CD14-positive monocyte (primary cell): ENCODE results near the gene AHI1. TPM values are rescaled to one million over a fixed set of nuclear protein-coding genes. Genes with fewer than 3 reads are reported as not detected.
"Not testable (repeated sequence)": the region's sequence is repeated elsewhere in the genome, so short reads cannot be mapped to it uniquely, and the experiment has no call there.

ENCODE experiments used
- DNase-seq, 3 donors: peaks; one replicate each; pipeline ENCODE4 v3.0.0-alpha.2; 2011 to 2022
- H2AFZ ChIP-seq: 2 replicates; pipeline ENCODE4 v1.6.0; 2012; ENCODE audit warnings: mild to moderate bottlenecking, low read depth, low read length, inconsistent platforms; ENCODE audit not compliant: insufficient read depth, poor library complexity, severe bottlenecking
- H3K27ac ChIP-seq, 2 donors: 1 replicate in 1 of 2; 2 replicates in 1 of 2; pipeline ENCODE4 v1.5.1; 2012 to 2013; ENCODE audit warnings: low read length in 2 of 2, control low read depth in 1 of 2, inconsistent platforms in 1 of 2, low read depth in 1 of 2, mild to moderate bottlenecking in 1 of 2
- H3K27me3 ChIP-seq, 2 donors: one replicate each; pipeline versions ENCODE4 v1.6.0 to v1.6.1; 2011 to 2013; ENCODE audit warnings: low read length in 2 of 2; ENCODE audit not compliant: control insufficient read depth in 2 of 2, insufficient read depth in 2 of 2
- H3K36me3 ChIP-seq, 2 donors: replicated peaks in 1 of 2; 1 replicate in 1 of 2; 2 replicates in 1 of 2; pipeline versions ENCODE4 v1.5.1 to v1.6.1; 2012 to 2013; ENCODE audit warnings: low read length in 2 of 2, control low read depth in 1 of 2, inconsistent platforms in 1 of 2, mild to moderate bottlenecking in 1 of 2; ENCODE audit not compliant: insufficient read depth in 2 of 2, control insufficient read depth in 1 of 2
- H3K4me1 ChIP-seq, 2 donors: 1 replicate in 1 of 2; 2 replicates in 1 of 2; pipeline versions ENCODE4 v1.5.1 to v1.6.1; 2012 to 2013; ENCODE audit warnings: low read length in 2 of 2, control low read depth in 1 of 2, inconsistent platforms in 1 of 2, mild to moderate bottlenecking in 1 of 2, moderate library complexity in 1 of 2; ENCODE audit not compliant: insufficient read depth in 2 of 2, control insufficient read depth in 1 of 2
- H3K4me2 ChIP-seq: replicated peaks from 2 replicates; pipeline ENCODE3; 2012; ENCODE audit warnings: low read length, moderate library complexity, mild to moderate bottlenecking; ENCODE audit not compliant: poor library complexity, severe bottlenecking; ENCODE audit errors: extremely low read depth
- H3K4me3 ChIP-seq, 3 experiments: fragments of 200-600 bp in 1 of 3; sonication (generic) in 1 of 3; replicated peaks in 1 of 3; 1 replicate in 2 of 3; 2 replicates in 1 of 3; pipeline ENCODE4 v1.5.1; 2011 to 2013; ENCODE audit warnings: low read length in 3 of 3, mild to moderate bottlenecking in 3 of 3, control low read depth in 2 of 3, low read depth in 2 of 3, inconsistent platforms in 1 of 3, moderate library complexity in 1 of 3
- H3K79me2 ChIP-seq: 2 replicates; pipeline ENCODE4 v1.6.0; 2012; ENCODE audit warnings: mild to moderate bottlenecking, control low read depth, inconsistent platforms, low read length, moderate library complexity; ENCODE audit not compliant: insufficient read depth
- H3K9ac ChIP-seq: 2 replicates; pipeline ENCODE4 v1.6.0; 2017; ENCODE audit warnings: low read length, mild to moderate bottlenecking; ENCODE audit not compliant: insufficient read depth, poor library complexity, severe bottlenecking
- H3K9me3 ChIP-seq, 2 donors: replicated peaks in 1 of 2; 1 replicate in 1 of 2; 2 replicates in 1 of 2; pipeline versions ENCODE4 v1.5.1 to v1.6.1; 2012 to 2013; ENCODE audit warnings: low read length in 2 of 2, control low read depth in 1 of 2; ENCODE audit not compliant: control insufficient read depth in 1 of 2, insufficient read depth in 1 of 2
- H4K20me1 ChIP-seq: 2 replicates; pipeline ENCODE4 v1.6.0; 2012; ENCODE audit warnings: mild to moderate bottlenecking, low read length, control low read depth, moderate library complexity; ENCODE audit not compliant: insufficient read depth
- H3K27ac Mint-ChIP-seq, 7 donors: one replicate each; pipeline ENCODE4 v1.8.0; 2020; ENCODE audit warnings: mild to moderate bottlenecking in 7 of 7, mixed read lengths in 7 of 7, moderate library complexity in 6 of 7, inconsistent platforms in 2 of 7
- H3K27me3 Mint-ChIP-seq, 3 donors: one replicate each; pipeline ENCODE4 v1.8.0; 2021 to 2022; ENCODE audit warnings: low read depth in 3 of 3, mild to moderate bottlenecking in 3 of 3, mixed read lengths in 3 of 3, moderate library complexity in 3 of 3, inconsistent platforms in 1 of 3
- H3K36me3 Mint-ChIP-seq, 2 donors: one replicate each; pipeline ENCODE4 v1.8.0; 2020; ENCODE audit warnings: mixed read lengths in 2 of 2, inconsistent platforms in 1 of 2, mild to moderate bottlenecking in 1 of 2
- H3K4me1 Mint-ChIP-seq: one replicate; pipeline ENCODE4 v1.8.0; 2020; ENCODE audit warnings: mild to moderate bottlenecking, mixed read lengths
- H3K4me3 Mint-ChIP-seq, 2 donors: one replicate each; pipeline ENCODE4 v1.8.0; 2020; ENCODE audit warnings: mild to moderate bottlenecking in 2 of 2, mixed read lengths in 2 of 2, moderate library complexity in 1 of 2
- H3K9me3 Mint-ChIP-seq, 7 donors: one replicate each; pipeline ENCODE4 v1.8.0; 2020 to 2022; ENCODE audit warnings: mixed read lengths in 7 of 7, mild to moderate bottlenecking in 6 of 7, moderate library complexity in 6 of 7, inconsistent platforms in 2 of 7
- WGBS: methylation state at CpG from one replicate; pipeline ENCODE4 v1.1.5; 2013; ENCODE audit warnings: missing lambda C conversion rate; ENCODE audit not compliant: insufficient coverage; 5-methylcytosine and 5-hydroxymethylcytosine counted together
- intact Hi-C, 2 donors: fragments of 100-400 bp; cut with micrococcal nuclease; formaldehyde crosslinking; loops; one replicate each; pipeline versions ENCODE4 v1.15.0 to v1.15.1; 2023
- polyA plus RNA-seq, 3 donors: library from polyadenylated mRNA; depleted of rRNA in 1 of 3; unstranded in 2 of 3; stranded (reverse) in 1 of 3; fragments of 300-500 nt in 2 of 3; fragments of >200 nt in 1 of 3; fragmentation: Illumina TruSeq in 2 of 3; gene quantifications; 1 replicate in 2 of 3; 2 replicates in 1 of 3; pipeline ENCODE4 v1.2.3, GENCODE V29; 2012 to 2021
- TF ChIP-seq, protein P1 (sequence below): fragments of 200-600 bp; IDR thresholded peaks from one replicate; pipeline ENCODE4 v1.8.0; 2022; ENCODE audit warnings: antibody characterized with exemption, mild to moderate bottlenecking

The AHI1 gene
- polyA plus RNA-seq, 3 donors: 0.91 to 2.8 (median 1.4) TPM

- Histone ChIP-seq H3K36me3 (no peaks in the 10 kb centered on the region), H3K4me2 (no peak overlapping the region), H3K9me3 (no peaks in the 10 kb centered on the region), H4K20me1 (no peaks in the 10 kb centered on the region), H3K4me3 (no peak overlapping the region), H3K9ac (no peak overlapping the region), H3K4me1 (no peaks in the 10 kb centered on the region), H3K79me2 (no peaks in the 10 kb centered on the region), H3K27ac (no peak overlapping the region), H3K27me3 (no peaks in the 10 kb centered on the region), H2AFZ (no peak overlapping the region)
- WGBS: no CpG with 5 or more reads among the region's 1 CpG
- Mint-ChIP-seq H3K36me3 (peaks cover 2 to 3% of the 10 kb centered on the region in 2 donors), H3K27me3 (no peaks in the 10 kb centered on the region), H3K27ac (no peak overlapping the region), H3K4me1 (peaks cover 14% of the 10 kb centered on the region), H3K9me3 (peaks cover 0 to 5% (median 0%) of the 10 kb centered on the region in 7 donors), H3K4me3 (no peak overlapping the region)
- intact Hi-C loops: no loop called here
- TF ChIP-seq, protein P1, sequence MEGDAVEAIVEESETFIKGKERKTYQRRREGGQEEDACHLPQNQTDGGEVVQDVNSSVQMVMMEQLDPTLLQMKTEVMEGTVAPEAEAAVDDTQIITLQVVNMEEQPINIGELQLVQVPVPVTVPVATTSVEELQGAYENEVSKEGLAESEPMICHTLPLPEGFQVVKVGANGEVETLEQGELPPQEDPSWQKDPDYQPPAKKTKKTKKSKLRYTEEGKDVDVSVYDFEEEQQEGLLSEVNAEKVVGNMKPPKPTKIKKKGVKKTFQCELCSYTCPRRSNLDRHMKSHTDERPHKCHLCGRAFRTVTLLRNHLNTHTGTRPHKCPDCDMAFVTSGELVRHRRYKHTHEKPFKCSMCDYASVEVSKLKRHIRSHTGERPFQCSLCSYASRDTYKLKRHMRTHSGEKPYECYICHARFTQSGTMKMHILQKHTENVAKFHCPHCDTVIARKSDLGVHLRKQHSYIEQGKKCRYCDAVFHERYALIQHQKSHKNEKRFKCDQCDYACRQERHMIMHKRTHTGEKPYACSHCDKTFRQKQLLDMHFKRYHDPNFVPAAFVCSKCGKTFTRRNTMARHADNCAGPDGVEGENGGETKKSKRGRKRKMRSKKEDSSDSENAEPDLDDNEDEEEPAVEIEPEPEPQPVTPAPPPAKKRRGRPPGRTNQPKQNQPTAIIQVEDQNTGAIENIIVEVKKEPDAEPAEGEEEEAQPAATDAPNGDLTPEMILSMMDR: no peak
- DNase-seq: no peak
These were observed 150.8 kb downstream of the AHI1 start for GRCh38 chr6:135346747-135347146.

DNA sequence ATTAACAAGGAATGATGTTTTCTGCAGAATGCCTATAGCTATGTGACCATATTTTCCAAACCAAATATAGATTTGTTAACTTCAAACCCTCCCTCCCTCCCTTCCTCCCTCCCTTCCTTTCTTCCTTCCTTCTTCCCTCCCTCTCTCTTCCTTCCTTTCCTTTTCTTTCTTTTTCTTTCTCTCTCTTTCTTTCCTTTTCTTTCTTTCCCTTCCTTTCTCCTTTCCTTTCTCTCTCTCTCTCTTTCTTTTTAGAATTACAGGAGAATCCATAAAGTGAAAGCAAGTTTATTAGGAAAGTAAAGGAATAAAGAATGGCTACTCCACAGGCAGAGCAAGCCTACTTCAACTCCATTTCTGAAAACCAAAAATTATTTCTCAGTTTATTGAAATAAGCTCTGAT, 153.0 kb downstream of the AHI1 start:
- no peak overlapping the region for H3K4me3 Mint-ChIP-seq
- Histone ChIP-seq H3K27me3 (no peaks in the 10 kb centered on the region), H3K79me2 (no peaks in the 10 kb centered on the region), H3K4me2 (no peak overlapping the region), H3K9me3 (no peaks in the 10 kb centered on the region), H4K20me1 (no peaks in the 10 kb centered on the region), H3K36me3 (no peaks in the 10 kb centered on the region), H3K4me1 (no peaks in the 10 kb centered on the region), H3K27ac (no peak overlapping the region), H2AFZ (no peak overlapping the region), H3K4me3 (no peak overlapping the region), H3K9ac (no peak overlapping the region)
- TF ChIP-seq, protein P1: no peak
- peaks cover 0 to 8% (median 5%) of the 10 kb centered on the region in 7 donors for H3K9me3 Mint-ChIP-seq
- no peak for DNase-seq
- H3K27me3 Mint-ChIP-seq: no peaks in the 10 kb centered on the region
- H3K27ac Mint-ChIP-seq: peak overlapping the region in 1 of 7 donors; percentile 79
- H3K36me3 Mint-ChIP-seq: peaks cover 0 to 3% of the 10 kb centered on the region in 2 donors
- peaks cover 14% of the 10 kb centered on the region for H3K4me1 Mint-ChIP-seq
- intact Hi-C loops: no loop called here

GRCh38 chr6:135339920-135340319, 157.6 kb downstream of the AHI1 start:
- H3K79me2 ChIP-seq, H3K9ac ChIP-seq, H3K4me3 Mint-ChIP-seq, H3K27me3 ChIP-seq, H3K27me3 Mint-ChIP-seq, H3K9me3 Mint-ChIP-seq, H3K36me3 Mint-ChIP-seq, H3K9me3 ChIP-seq, H4K20me1 ChIP-seq, H3K4me1 ChIP-seq, H3K36me3 ChIP-seq, intact Hi-C loops, H3K27ac ChIP-seq, DNase-seq, H3K4me3 ChIP-seq, H2AFZ ChIP-seq, H3K4me2 ChIP-seq: not testable (repeated sequence)
- WGBS: 100% methylated on average over 1 of the region's 8 CpGs
- Mint-ChIP-seq H3K4me1 (peaks cover 14% of the 10 kb centered on the region), H3K27ac (peak overlapping the region in 2 of 7 donors; percentile 24 to 40)
